GM12891 (cell line): ENCODE data around the gene CPO.

Source experiments
- POLR2A ChIP-seq: IDR thresholded peaks from 2 replicates; pipeline ENCODE4 v1.6.1; 2011; ENCODE audit warnings: low read depth, low read length, control low read depth
- POU2F2 ChIP-seq: IDR thresholded peaks from 2 replicates; pipeline ENCODE4 v1.6.1; 2011; ENCODE audit warnings: low read depth, mild to moderate bottlenecking, control low read depth, low read length, moderate library complexity

GRCh38 chr2:206955253-206955652 lies 15.9 kb downstream of the CPO start:
- no peak for TF ChIP-seq POU2F2
- TF ChIP-seq POLR2A: no peak
